HepG2 (cell line): ENCODE results near the gene PRKAR2A. TPM values are rescaled to one million over a fixed set of nuclear protein-coding genes. Genes with fewer than 3 reads are reported as not detected.

ENCODE experiments used
- CCDC6 ChIP-seq: sonication (generic); formaldehyde crosslinking; IDR thresholded peaks from 2 replicates; pipeline ENCODE4 v1.8.1; 2022; ENCODE audit warnings: mild to moderate bottlenecking, missing genetic modification reagents, moderate library complexity
- CEBPB ChIP-seq: IDR thresholded peaks from 2 replicates; pipeline ENCODE4 v1.6.1; 2011; ENCODE audit warnings: low read depth, low read length, improper control_type of control experiment, borderline replicate concordance
- IRX3 ChIP-seq: sonication (generic); formaldehyde crosslinking; IDR thresholded peaks from 2 replicates; pipeline ENCODE4 v1.8.1; 2023; ENCODE audit warnings: mild to moderate bottlenecking, low read depth, missing genetic modification reagents, borderline replicate concordance
- PBX3 ChIP-seq: sonication (generic); formaldehyde crosslinking; IDR thresholded peaks from 2 replicates; pipeline ENCODE4 v1.8.1; 2023; ENCODE audit warnings: missing genetic modification reagents, inconsistent platforms, borderline replicate concordance
- RFX1 ChIP-seq: fragments of 450-650 bp; IDR thresholded peaks from 2 replicates; pipeline ENCODE4 v1.6.1; 2017
- YY1 ChIP-seq: IDR thresholded peaks from 2 replicates; pipeline ENCODE4 v1.6.1; 2011; ENCODE audit warnings: low read length, low read depth, moderate library complexity, mild to moderate bottlenecking; ENCODE audit not compliant: insufficient read depth, insufficient replicate concordance
- ZBTB39 ChIP-seq: sonication (generic); formaldehyde crosslinking; IDR thresholded peaks from 2 replicates; pipeline ENCODE4 v1.5.0; 2020; ENCODE audit warnings: missing genetic modification reagents
- ZBTB40 ChIP-seq, 2 experiments: fragments of 450-650 bp in 1 of 2; sonication (generic) in 1 of 2; formaldehyde crosslinking in 1 of 2; IDR thresholded peaks; 2 replicates each; pipeline versions ENCODE4 v1.6.1 to v1.8.0; 2016 to 2022; ENCODE audit warnings: antibody characterized with exemption in 1 of 2, mild to moderate bottlenecking in 1 of 2, missing genetic modification reagents in 1 of 2
- ZBTB42 ChIP-seq: sonication (generic); formaldehyde crosslinking; IDR thresholded peaks from 2 replicates; pipeline ENCODE4 v1.5.0; 2020; ENCODE audit warnings: mild to moderate bottlenecking, missing genetic modification reagents
- ZBTB7B ChIP-seq: sonication (generic); formaldehyde crosslinking; IDR thresholded peaks from 2 replicates; pipeline ENCODE4 v1.4.0; 2020; ENCODE audit warnings: missing genetic modification reagents
- ZBTB8A ChIP-seq: sonication (generic); formaldehyde crosslinking; IDR thresholded peaks from 2 replicates; pipeline ENCODE4 v1.4.0; 2020; ENCODE audit warnings: mild to moderate bottlenecking, low read depth, missing genetic modification reagents, borderline replicate concordance
- ZC3H4 ChIP-seq: sonication (generic); formaldehyde crosslinking; IDR thresholded peaks from 2 replicates; pipeline ENCODE4 v1.4.0; 2020; ENCODE audit warnings: missing genetic modification reagents, borderline replicate concordance
- ZNF275 ChIP-seq: sonication (generic); formaldehyde crosslinking; IDR thresholded peaks from 2 replicates; pipeline ENCODE4 v1.8.0; 2022; ENCODE audit warnings: missing genetic modification reagents, mild to moderate bottlenecking, inconsistent platforms, borderline replicate concordance
- ZNF773 ChIP-seq: sonication (generic); formaldehyde crosslinking; IDR thresholded peaks from 2 replicates; pipeline ENCODE4 v1.4.0; 2020; ENCODE audit warnings: missing genetic modification reagents, borderline replicate concordance
- polyA plus RNA-seq, 8 experiments: library from polyadenylated mRNA; depleted of rRNA in 3 of 8; stranded (reverse) in 7 of 8; unstranded in 1 of 8; fragments of >200 nt; fragmentation: Illumina TruSeq in 4 of 8; extraction: Trizol in 4 of 8; gene quantifications; 2 replicates each; pipeline versions ENCODE4 v1.2.1 to v1.2.3, GENCODE V29; 2011 to 2016; ENCODE audit warnings: low read depth in 4 of 8, missing spikeins in 1 of 8, mixed read lengths in 1 of 8; ENCODE audit not compliant: insufficient read depth in 1 of 8
- total RNA-seq, 5 experiments: library from RNA; depleted of rRNA; stranded (reverse); fragments of >200 nt; fragmentation: Illumina TruSeq; extraction: Trizol; gene quantifications; 2 replicates each; pipeline ENCODE4 v1.2.3, GENCODE V29; 2016; ENCODE audit warnings: low read depth in 1 of 5

Gene PRKAR2A
- total and polyA plus RNA-seq, 2 of the 13 experiments (the other 11 are each of a cell fraction or from before 2014, with no cell fraction given), result 11.8 to 29.2 TPM

- no peak for TF ChIP-seq PBX3
- no peak for TF ChIP-seq ZC3H4
- no peak for TF ChIP-seq ZBTB42
- no peak for TF ChIP-seq RFX1
- no peak for TF ChIP-seq ZNF773
- no peak for TF ChIP-seq CEBPB
- no peak for TF ChIP-seq ZNF275
- no peak for TF ChIP-seq ZBTB39 (CRISPR knock-in tag)
- TF ChIP-seq ZBTB7B, result peak; percentile 27; the same call in 1 of the 2 replicates
- no peak for TF ChIP-seq ZBTB40 (IDR thresholded peaks at IDR 0.05)
- no peak for TF ChIP-seq ZBTB40 (CRISPR knock-in tag; IDR thresholded peaks at IDR 0.05)
- no peak for TF ChIP-seq YY1
- TF ChIP-seq ZBTB8A (CRISPR knock-in tag), result no peak
- TF ChIP-seq IRX3 (CRISPR knock-in tag), result no peak
- TF ChIP-seq CCDC6 (CRISPR knock-in tag), result no peak
Observed at GRCh38 chr3:48855681-48856447, 8.2 kb upstream of the PRKAR2A start (continued).
